T-helper 2 cell treated with Interferon-gamma antibody and Interleukin-4, amounts not matched to agents 100 ng/mL and 5 ng/mL, for 36 hours (primary cell): ENCODE results near the gene SPINK5. TPM values are rescaled to one million over a fixed set of nuclear protein-coding genes. Genes with fewer than 3 reads are reported as not detected.

ENCODE experiments used
- intact Hi-C: fragments of 100-400 bp; cut with micrococcal nuclease; formaldehyde crosslinking; loops from one replicate; pipeline ENCODE4 v1.15.1; 2023
- total RNA-seq: library from RNA; stranded (reverse); gene quantifications from 2 replicates; pipeline ENCODE4 v1.2.3, GENCODE V29; 2022

The SPINK5 gene
- total RNA-seq, 1 donor from 2014 or later: not detected

DNA sequence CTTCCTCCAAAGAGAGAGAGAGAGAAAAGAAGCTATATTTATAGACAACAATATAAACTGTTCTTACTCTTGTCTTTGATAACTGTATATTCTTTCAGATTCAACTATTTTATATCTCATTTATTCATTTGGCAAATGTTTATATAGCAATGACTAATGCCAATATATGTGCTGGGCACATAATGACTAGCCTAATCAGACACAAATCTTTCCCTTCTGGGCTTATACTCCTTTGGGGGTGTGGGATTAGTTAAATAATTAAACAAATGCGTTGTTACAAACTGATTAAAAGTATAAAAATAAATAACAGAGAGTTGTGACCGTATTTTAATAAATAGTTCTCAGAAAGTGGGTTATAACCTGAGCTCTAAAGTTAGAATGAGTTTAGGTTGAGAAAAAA, 108.6 kb downstream of the SPINK5 start:
- intact Hi-C loops: loop anchor here (10.0 kb wide), 1 partner anchor 942 kb away; no protein-coding TSS in a partner anchor

DNA sequence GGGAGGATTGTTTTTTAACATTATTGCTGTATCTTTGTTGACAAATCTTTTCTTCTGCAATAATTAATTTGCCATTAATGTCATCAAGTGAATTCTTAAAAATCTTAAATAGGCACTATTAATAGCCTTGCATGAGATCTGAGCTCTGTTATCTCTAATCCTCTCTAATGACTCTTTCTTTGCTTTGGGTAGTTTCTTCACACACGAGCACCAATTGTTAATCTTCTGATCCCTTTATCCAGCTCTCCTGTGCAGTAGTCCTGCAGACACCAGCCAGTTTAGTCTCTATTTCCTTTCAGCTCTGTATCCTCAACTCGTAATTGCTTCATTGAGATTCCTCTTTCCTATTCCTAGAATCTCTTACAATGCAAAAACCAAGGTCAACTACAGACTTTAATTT, 112.7 kb downstream of the SPINK5 start:
- intact Hi-C loops: loop anchor here (5.0 to 10.0 kb wide), 2 partner anchors 266 to 938 kb away; no protein-coding TSS in a partner anchor

DNA sequence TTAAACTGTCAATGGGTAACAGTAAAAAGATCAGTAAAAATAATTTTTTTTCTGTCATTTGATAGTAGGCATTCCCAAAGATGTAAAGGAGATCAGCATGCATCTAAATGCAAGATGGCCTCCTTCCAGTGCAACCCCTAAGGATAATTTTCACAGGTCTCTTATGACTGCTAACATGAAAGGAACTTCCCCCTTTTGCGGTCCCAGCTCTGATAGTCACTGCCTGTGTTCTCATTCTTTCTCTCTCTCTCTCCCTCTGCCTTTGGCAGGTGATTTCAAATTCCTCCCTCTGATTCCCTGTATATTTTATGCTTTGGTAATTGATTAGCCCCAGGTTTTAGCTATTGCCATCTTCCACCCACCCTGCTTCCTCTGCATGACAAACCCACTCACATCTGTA, 113.4 kb downstream of the SPINK5 start:
- intact Hi-C loops: loop anchor here (5.0 to 10.0 kb wide), 2 partner anchors 265 to 938 kb away; no protein-coding TSS in a partner anchor

DNA sequence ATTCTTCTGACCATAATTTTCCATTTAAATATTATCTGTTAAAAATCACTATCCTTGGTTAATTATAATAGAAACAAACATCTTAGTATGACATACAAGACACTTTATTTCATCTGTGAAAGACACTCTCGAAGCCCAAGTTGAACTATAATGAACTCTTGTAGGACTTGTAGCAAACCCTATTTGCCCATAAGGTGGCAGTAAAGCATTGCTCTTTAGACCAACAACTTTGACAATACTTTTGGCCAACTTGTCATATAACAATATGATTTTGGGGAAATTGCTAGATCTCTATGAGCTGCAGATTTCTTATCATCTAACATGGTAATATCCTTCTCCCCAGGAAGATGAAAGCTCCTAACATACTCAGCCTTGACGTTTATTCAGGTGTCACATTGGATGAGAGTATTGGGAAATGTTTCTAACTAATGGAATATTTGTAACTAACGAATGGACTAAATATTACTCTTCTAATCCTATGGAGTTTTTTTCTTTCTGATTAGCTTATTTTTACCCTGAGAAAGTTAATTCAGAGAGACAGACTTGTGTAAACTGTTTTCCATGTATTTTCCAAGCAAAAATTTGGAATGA, 115.5 kb downstream of the SPINK5 start:
- intact Hi-C loops: loop anchor here (1.0 to 10.0 kb wide), 5 partner anchors 195 to 935 kb away; no protein-coding TSS in a partner anchor

DNA sequence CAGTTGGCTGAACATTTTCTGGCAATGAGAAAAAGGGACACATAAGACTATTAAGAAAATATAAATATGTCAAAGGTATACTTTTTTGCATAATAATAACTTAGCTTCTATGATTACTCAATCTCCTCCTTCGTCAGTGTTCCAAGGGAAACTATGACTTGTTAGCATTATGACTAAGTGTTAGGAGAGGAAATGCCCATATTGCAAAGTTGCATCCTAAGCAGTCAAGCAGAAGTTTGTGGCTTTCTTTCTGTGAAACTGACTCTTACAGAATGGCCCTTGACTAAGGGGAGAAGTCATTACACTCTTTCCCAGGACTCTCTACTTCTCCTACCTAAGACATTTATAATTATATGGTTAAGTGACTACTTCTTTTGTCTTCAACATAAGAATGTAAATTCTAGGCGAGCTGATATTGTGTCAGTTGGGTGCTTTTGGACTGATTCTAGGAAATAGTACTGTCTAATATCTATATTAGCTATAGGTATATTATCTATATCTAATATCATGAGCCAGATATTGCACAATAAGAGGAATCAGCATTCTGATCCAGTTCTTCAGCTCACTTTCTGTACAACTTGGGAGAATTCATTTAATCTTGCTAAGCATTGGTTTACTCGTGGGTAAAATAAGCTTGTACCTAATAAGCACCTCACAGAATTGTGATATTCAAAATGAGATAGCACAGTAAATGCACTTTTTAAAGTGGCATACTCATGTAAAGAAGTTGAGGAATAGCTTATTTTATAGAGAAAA, 122.6 kb downstream of the SPINK5 start:
- intact Hi-C loops: no loop called here

Other genes with a start within 250 kb of the SPINK5 start
- not detected in 2 replicates for gene SPINK1, start 232.3 kb upstream of the SPINK5 start, total RNA-seq
- not detected in 2 replicates for gene SCGB3A2, start 185.3 kb upstream of the SPINK5 start, total RNA-seq
- not detected in 2 replicates for gene C5orf46, start 157.4 kb upstream of the SPINK5 start, total RNA-seq
- not detected in 2 replicates for gene SPINK14, start 104.6 kb downstream of the SPINK5 start, total RNA-seq
- gene SPINK6, start 139.1 kb downstream of the SPINK5 start, total RNA-seq: not detected in 2 replicates
- not detected in 2 replicates for gene MARCOL, start 174.5 kb downstream of the SPINK5 start, total RNA-seq
- gene SPINK13, start 204.8 kb downstream of the SPINK5 start, total RNA-seq: not detected in 2 replicates
- not detected in 2 replicates for gene SPINK7, start 248.4 kb downstream of the SPINK5 start, total RNA-seq